MM.1S (cell line): ENCODE results near the gene FXYD2.

Experiments
- DNase-seq: peaks from one replicate; pipeline ENCODE4 v3.0.0-alpha.2; 2015
- H2AFZ ChIP-seq: fragments of 300-600 bp; sonication (generic); 2 replicates; pipeline ENCODE4 v1.6.0; 2016; ENCODE audit warnings: antibody characterized with exemption, low read length
- H3F3A ChIP-seq: fragments of 300-600 bp; sonication (generic); 2 replicates; pipeline ENCODE4 v1.6.1; 2016; ENCODE audit warnings: mild to moderate bottlenecking, antibody characterized with exemption, low read length, moderate library complexity, mixed read lengths; ENCODE audit not compliant: insufficient read depth
- H3K27ac ChIP-seq: fragments of 300-600 bp; sonication (generic); 2 replicates; pipeline ENCODE4 v1.5.1; 2016; ENCODE audit warnings: mild to moderate bottlenecking, low read length
- H3K27me3 ChIP-seq: fragments of 300-600 bp; sonication (generic); replicated peaks from 2 replicates; pipeline ENCODE4 v1.6.0; 2016; ENCODE audit warnings: low read length; ENCODE audit not compliant: insufficient read depth
- H3K36me3 ChIP-seq: fragments of 300-600 bp; sonication (generic); replicated peaks from 2 replicates; pipeline ENCODE4 v1.6.1; 2016; ENCODE audit warnings: mild to moderate bottlenecking, low read length, mixed read lengths; ENCODE audit not compliant: insufficient read depth
- H3K4me1 ChIP-seq: fragments of 300-600 bp; sonication (generic); 2 replicates; pipeline ENCODE4 v1.6.1; 2016; ENCODE audit warnings: low read length, mixed read lengths
- H3K4me2 ChIP-seq: fragments of 300-600 bp; sonication (generic); 2 replicates; pipeline ENCODE4 v1.6.0; 2016; ENCODE audit warnings: low read depth, low read length
- H3K4me3 ChIP-seq: fragments of 300-600 bp; sonication (generic); 2 replicates; pipeline ENCODE4 v1.5.1; 2016; ENCODE audit warnings: low read length, mixed read lengths
- H3K79me2 ChIP-seq: fragments of 300-600 bp; sonication (generic); 2 replicates; pipeline ENCODE4 v1.6.1; 2016; ENCODE audit warnings: mixed run types, low read length, mixed read lengths
- H3K9ac ChIP-seq: fragments of 300-600 bp; sonication (generic); 2 replicates; pipeline ENCODE4 v1.6.1; 2016; ENCODE audit warnings: low read length, mixed read lengths
- H3K9me2 ChIP-seq: fragments of 300-600 bp; sonication (generic); replicated peaks from 2 replicates; pipeline ENCODE4 v1.6.1; 2016; ENCODE audit warnings: mild to moderate bottlenecking, low read length, mixed read lengths; ENCODE audit not compliant: insufficient read depth
- H3K9me3 ChIP-seq: fragments of 300-600 bp; sonication (generic); replicated peaks from 2 replicates; pipeline ENCODE4 v1.6.1; 2016; ENCODE audit warnings: mild to moderate bottlenecking, low read length, mixed read lengths; ENCODE audit not compliant: insufficient read depth
- H4K20me1 ChIP-seq: fragments of 300-600 bp; sonication (generic); 2 replicates; pipeline ENCODE4 v1.6.1; 2016; ENCODE audit warnings: mild to moderate bottlenecking, low read length, moderate library complexity, mixed read lengths; ENCODE audit not compliant: insufficient read depth
- CTCF ChIP-seq: fragments of 300-600 bp; sonication (generic); IDR thresholded peaks from 2 replicates; pipeline ENCODE4 v1.5.1; 2016; ENCODE audit warnings: antibody characterized with exemption, low read length, mixed read lengths
- EZH2 ChIP-seq: fragments of 300-600 bp; sonication (generic); optimal IDR thresholded peaks from 2 replicates; pipeline ENCODE3; 2017; ENCODE audit warnings: low read depth, mild to moderate bottlenecking, antibody characterized with exemption, low read length, mixed read lengths
- EZH2phosphoT487 ChIP-seq: fragments of 300-600 bp; sonication (generic); IDR thresholded peaks from 2 replicates; pipeline ENCODE4 v1.6.1; 2018; ENCODE audit warnings: antibody characterized with exemption, low read length

FXYD2 gene

GRCh38 chr11:117872420-117872961 is 47.9 kb upstream of the FXYD2 start:
- no peaks in the 10 kb centered on the region for H3K9me2 ChIP-seq
- H3K9me3 ChIP-seq = no peaks in the 10 kb centered on the region
- H3K36me3 ChIP-seq = no peaks in the 10 kb centered on the region
- H4K20me1 ChIP-seq = peaks cover 3% of the 10 kb centered on the region; the same call in 1 of the 2 replicates
- no peak overlapping the region for H2AFZ ChIP-seq
- H3K4me1 ChIP-seq = peaks cover 7% of the 10 kb centered on the region; the same call in 1 of the 2 replicates
- H3K9ac ChIP-seq = no peak overlapping the region
- H3K27me3 ChIP-seq = peaks cover 72% of the 10 kb centered on the region
- no peak overlapping the region for H3K4me3 ChIP-seq
- DNase-seq = no peak
- no peaks in the 10 kb centered on the region for H3K79me2 ChIP-seq
- TF ChIP-seq EZH2phosphoT487 (no peak), EZH2 (no peak)
- H3K27ac ChIP-seq = no peak overlapping the region
- H3K4me2 ChIP-seq = no peak overlapping the region
- H3F3A ChIP-seq = no peaks in the 10 kb centered on the region

- H3F3A ChIP-seq = no peaks in the 10 kb centered on the region
- H3K27me3 ChIP-seq = peaks cover 65% of the 10 kb centered on the region
- H3K9me3 ChIP-seq = no peaks in the 10 kb centered on the region
- no peak overlapping the region for H2AFZ ChIP-seq
- H3K9me2 ChIP-seq = no peaks in the 10 kb centered on the region
- H3K27ac ChIP-seq = no peak overlapping the region
- H3K4me1 ChIP-seq = peaks cover 7% of the 10 kb centered on the region; the same call in 1 of the 2 replicates
- H3K4me3 ChIP-seq = no peak overlapping the region
- no peak overlapping the region for H3K4me2 ChIP-seq
- no peaks in the 10 kb centered on the region for H3K36me3 ChIP-seq
- no peak for TF ChIP-seq EZH2phosphoT487
- no peak overlapping the region for H3K9ac ChIP-seq
- DNase-seq = no peak
- H4K20me1 ChIP-seq = peaks cover 3% of the 10 kb centered on the region; the same call in 1 of the 2 replicates
- H3K79me2 ChIP-seq = no peaks in the 10 kb centered on the region
Measured at GRCh38 chr11:117871784-117872183, 47.2 kb upstream of the FXYD2 start.

- Histone ChIP-seq H3K79me2 (no peaks in the 10 kb centered on the region), H2AFZ (no peak overlapping the region), H3K4me3 (no peak overlapping the region), H3K4me1 (peaks cover 7% of the 10 kb centered on the region; the same call in 1 of the 2 replicates), H3F3A (no peaks in the 10 kb centered on the region), H3K9me2 (no peaks in the 10 kb centered on the region), H3K4me2 (no peak overlapping the region), H3K9ac (no peak overlapping the region), H3K27me3 (peaks cover 65% of the 10 kb centered on the region), H4K20me1 (peaks cover 3% of the 10 kb centered on the region; the same call in 1 of the 2 replicates), H3K9me3 (no peaks in the 10 kb centered on the region), H3K36me3 (no peaks in the 10 kb centered on the region), H3K27ac (no peak overlapping the region)
- TF ChIP-seq CTCF = no peak
- TF ChIP-seq EZH2 = no peak
- no peak for TF ChIP-seq EZH2phosphoT487
- DNase-seq = no peak
Measured at GRCh38 chr11:117871160-117871559, 46.6 kb upstream of the FXYD2 start.

GRCh38 chr11:117870103-117870952 is 45.8 kb upstream of the FXYD2 start:
- Histone ChIP-seq H3K27me3 (peaks cover 57% of the 10 kb centered on the region), H3K9ac (no peak overlapping the region)

More at GRCh38 chr11:117870103-117870952, 45.8 kb upstream of the FXYD2 start:
- Histone ChIP-seq H3K79me2 (no peaks in the 10 kb centered on the region), H4K20me1 (peaks cover 3% of the 10 kb centered on the region; the same call in 1 of the 2 replicates), H3K36me3 (no peaks in the 10 kb centered on the region), H3K9me3 (no peaks in the 10 kb centered on the region), H3K27ac (no peak overlapping the region), H2AFZ (no peak overlapping the region), H3F3A (no peaks in the 10 kb centered on the region), H3K9me2 (no peaks in the 10 kb centered on the region), H3K4me2 (no peak overlapping the region), H3K4me3 (no peak overlapping the region), H3K4me1 (peaks cover 7% of the 10 kb centered on the region; the same call in 1 of the 2 replicates)
- no peak for DNase-seq
- TF ChIP-seq CTCF (no peak), EZH2 (no peak), EZH2phosphoT487 (no peak)
